Spleen (tissue), 7 donors: ENCODE results near the gene LDLRAD2.
A peak's percentile ranks its signal among the peaks of the same experiment; 100 is the strongest.

Experiments used
- POLR2AphosphoS5 ChIP-seq, 3 donors: sonication (generic); formaldehyde crosslinking; IDR thresholded peaks; one replicate each; pipeline ENCODE4 v1.5.1; 2017; ENCODE audit warnings: antibody characterized with exemption in 3 of 3
- TF ChIP-seq, protein P1 (sequence below), 11 experiments: fragments of 200-600 bp in 7 of 11; fragments of 450-650 bp in 4 of 11; sonication (generic) in 4 of 11; IDR thresholded peaks in 8 of 11; conservative IDR thresholded peaks in 3 of 11; 1 replicate in 7 of 11; 2 replicates in 4 of 11; pipeline versions ENCODE4 v1.4.0 to v1.8.0; 2016 to 2021; ENCODE audit warnings: antibody characterized with exemption in 11 of 11, inconsistent platforms in 4 of 11, mild to moderate bottlenecking in 1 of 11
- donor health status: DM: no; HTN: no; CAD: no; lungs with moderate emphysema.
- donor health status: DM: no; HTN: no; CAD: no.
- donor health status: DM: no; HTN: no; CAD: no.

DNA sequence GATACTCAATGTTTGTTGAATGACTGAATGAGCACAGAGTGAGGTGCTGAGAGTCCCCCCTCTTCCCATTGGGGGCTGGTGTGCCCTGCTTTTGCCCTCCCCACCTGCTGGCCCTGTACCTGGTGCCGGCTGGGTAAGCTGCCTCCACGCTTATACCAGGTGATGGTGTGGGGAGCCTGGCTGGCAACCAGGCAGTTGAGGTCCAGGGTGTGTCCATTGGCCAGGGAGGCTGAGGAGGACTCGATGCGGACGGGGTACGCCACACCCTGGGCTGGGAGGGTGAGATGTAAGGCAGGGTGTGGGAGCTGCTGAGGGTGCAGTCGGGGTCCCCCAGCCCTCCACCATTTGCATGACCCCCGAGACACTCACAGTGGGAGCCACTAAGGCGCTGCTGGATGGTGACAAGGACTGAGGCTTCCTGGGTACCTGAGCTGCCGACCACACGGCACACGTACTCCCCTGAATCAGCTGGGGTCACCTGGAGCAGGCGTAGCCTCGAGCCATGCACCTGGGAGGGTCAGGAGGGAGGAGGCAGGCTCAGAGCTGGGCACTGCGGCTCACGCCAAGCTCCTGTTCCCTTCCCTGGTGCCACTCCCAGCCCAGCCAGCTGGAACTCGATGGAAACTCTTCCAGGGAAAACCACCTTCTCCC is 36.6 kb downstream of the LDLRAD2 start:
- TF ChIP-seq POLR2AphosphoS5 (IDR thresholded peaks at IDR 0.05), result peak in 1 of 3 donors; percentile 9
- TF ChIP-seq, protein P1, sequence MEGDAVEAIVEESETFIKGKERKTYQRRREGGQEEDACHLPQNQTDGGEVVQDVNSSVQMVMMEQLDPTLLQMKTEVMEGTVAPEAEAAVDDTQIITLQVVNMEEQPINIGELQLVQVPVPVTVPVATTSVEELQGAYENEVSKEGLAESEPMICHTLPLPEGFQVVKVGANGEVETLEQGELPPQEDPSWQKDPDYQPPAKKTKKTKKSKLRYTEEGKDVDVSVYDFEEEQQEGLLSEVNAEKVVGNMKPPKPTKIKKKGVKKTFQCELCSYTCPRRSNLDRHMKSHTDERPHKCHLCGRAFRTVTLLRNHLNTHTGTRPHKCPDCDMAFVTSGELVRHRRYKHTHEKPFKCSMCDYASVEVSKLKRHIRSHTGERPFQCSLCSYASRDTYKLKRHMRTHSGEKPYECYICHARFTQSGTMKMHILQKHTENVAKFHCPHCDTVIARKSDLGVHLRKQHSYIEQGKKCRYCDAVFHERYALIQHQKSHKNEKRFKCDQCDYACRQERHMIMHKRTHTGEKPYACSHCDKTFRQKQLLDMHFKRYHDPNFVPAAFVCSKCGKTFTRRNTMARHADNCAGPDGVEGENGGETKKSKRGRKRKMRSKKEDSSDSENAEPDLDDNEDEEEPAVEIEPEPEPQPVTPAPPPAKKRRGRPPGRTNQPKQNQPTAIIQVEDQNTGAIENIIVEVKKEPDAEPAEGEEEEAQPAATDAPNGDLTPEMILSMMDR (IDR thresholded peaks at IDR 0.05 in 8 of 11, conservative IDR thresholded peaks at IDR 0.05 in 3 of 11), result no peak
